ENCODE measurements around the gene WDR93. TPM values are rescaled to one million over a fixed set of nuclear protein-coding genes. Genes with fewer than 3 reads are reported as not detected.

The WDR93 gene
- total RNA-seq, 1 donor from 2014 or later: 1.2 TPM

GRCh38 chr15:89790206-89790605 is 99.6 kb downstream of the WDR93 start:
- no peak for DNase-seq (ENCODE audit: low read depth)

DNA sequence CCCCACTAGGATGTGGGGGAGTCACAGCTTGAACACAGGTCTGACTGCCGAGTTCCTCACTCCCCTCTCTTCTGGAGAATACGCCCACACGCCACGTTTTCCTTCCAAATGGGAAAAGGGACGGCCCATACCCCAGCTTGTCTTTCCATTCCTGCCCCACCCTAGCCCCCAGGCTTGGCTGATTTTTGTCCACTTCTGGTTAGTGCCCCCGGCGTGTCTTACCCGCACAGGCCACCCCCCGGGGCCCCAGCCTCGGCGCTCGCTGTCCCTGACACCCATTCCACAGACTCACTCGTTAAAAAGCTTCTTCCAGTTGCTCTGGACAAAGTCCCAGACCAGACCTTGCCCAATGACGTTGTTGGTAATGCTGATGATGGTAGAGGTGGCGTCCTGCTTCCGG is 100.0 kb downstream of the WDR93 start:
- no peak for DNase-seq (ENCODE audit: low read depth)

GRCh38 chr15:89792106-89792805 is 101.6 kb downstream of the WDR93 start:
- DNase-seq (ENCODE audit: low read depth): no peak

Other genes with a start within 250 kb of the WDR93 start
- 0.10 and 1.6 TPM in 2 replicates for gene RHCG, start 194.2 kb upstream of the WDR93 start, total RNA-seq
- 0.65 and 1.9 TPM in 2 replicates for gene TICRR, start 115.3 kb upstream of the WDR93 start, total RNA-seq
- gene KIF7, start 35.3 kb upstream of the WDR93 start, total RNA-seq: 1.4 and 4.1 TPM in 2 replicates
- 0.15 TPM in 1 of 2 replicates, not detected in the other for gene PLIN1, start 11.4 kb upstream of the WDR93 start, total RNA-seq
- gene PEX11A, start 57 bp upstream of the WDR93 start, total RNA-seq: 3.3 and 11.6 TPM in 2 replicates
- 0.45 and 0.69 TPM in 2 replicates for gene MESP1, start 60.4 kb downstream of the WDR93 start, total RNA-seq
- gene MESP2, start 85.5 kb downstream of the WDR93 start, total RNA-seq: not detected in 2 replicates
- gene ANPEP, start 124.0 kb downstream of the WDR93 start, total RNA-seq: 34.7 and 80.6 TPM in 2 replicates
- gene AP3S2, start 203.2 kb downstream of the WDR93 start, total RNA-seq: 64.9 and 74.4 TPM in 2 replicates
- gene ARPIN, start 222.1 kb downstream of the WDR93 start, total RNA-seq: 4.7 and 7.5 TPM in 2 replicates

Data from renal cortical epithelial cell (primary cell).